ENCODE results near the gene LRRC15. TPM values are rescaled to one million over a fixed set of nuclear protein-coding genes. Genes with fewer than 3 reads are reported as not detected.

Gene LRRC15
- total RNA-seq, 4 donors from 2014 or later, result 0.13 to 0.66 (median 0.34) TPM; not detected in 1

DNA sequence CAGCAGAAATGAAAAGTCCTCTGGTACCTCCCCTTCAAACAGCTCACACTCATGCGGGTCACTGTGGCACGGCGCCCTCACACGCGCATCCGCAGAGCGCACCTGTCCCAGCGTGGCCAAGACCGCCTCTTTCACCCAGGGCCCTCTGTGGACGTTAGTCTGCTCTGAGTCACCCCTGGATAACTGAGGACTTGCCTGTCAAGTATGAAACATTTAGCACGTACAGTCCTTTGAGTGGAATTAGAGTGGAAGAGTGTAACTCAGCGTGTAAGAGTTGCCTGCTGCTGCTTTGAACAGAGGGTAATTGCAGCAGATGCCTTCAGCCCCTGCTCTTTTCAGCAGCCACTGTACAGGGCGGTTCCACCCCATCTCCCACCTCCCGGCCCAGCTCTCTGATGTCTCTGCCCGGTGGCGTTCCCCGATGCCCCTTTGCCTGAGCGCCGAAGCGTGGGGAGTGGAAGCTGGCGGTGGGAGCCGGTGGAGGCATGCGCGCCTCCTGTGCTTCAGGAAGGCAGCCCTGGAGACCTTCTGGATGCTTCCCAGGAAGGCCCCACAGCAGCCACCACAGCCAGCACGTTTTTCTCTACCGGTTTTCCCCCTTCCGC lies 41.4 kb downstream of the LRRC15 start:
- H3K9me3 ChIP-seq, result no peaks in the 10 kb centered on the region
- peaks cover 25 to 53% (median 38%) of the 10 kb centered on the region in 4 donors for H3K4me1 ChIP-seq
- WGBS, result 79% methylated on average over 19 of the region's 27 CpGs
- H3K4me3 ChIP-seq, result no peak overlapping the region
- intact Hi-C loops (cut with DNase I), result no loop called here
- H3K27ac ChIP-seq (replicated peaks in 1 of 4), result no peak overlapping the region
- TF ChIP-seq, protein P1, sequence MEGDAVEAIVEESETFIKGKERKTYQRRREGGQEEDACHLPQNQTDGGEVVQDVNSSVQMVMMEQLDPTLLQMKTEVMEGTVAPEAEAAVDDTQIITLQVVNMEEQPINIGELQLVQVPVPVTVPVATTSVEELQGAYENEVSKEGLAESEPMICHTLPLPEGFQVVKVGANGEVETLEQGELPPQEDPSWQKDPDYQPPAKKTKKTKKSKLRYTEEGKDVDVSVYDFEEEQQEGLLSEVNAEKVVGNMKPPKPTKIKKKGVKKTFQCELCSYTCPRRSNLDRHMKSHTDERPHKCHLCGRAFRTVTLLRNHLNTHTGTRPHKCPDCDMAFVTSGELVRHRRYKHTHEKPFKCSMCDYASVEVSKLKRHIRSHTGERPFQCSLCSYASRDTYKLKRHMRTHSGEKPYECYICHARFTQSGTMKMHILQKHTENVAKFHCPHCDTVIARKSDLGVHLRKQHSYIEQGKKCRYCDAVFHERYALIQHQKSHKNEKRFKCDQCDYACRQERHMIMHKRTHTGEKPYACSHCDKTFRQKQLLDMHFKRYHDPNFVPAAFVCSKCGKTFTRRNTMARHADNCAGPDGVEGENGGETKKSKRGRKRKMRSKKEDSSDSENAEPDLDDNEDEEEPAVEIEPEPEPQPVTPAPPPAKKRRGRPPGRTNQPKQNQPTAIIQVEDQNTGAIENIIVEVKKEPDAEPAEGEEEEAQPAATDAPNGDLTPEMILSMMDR (IDR thresholded peaks at IDR 0.05), result no peak
- TF ChIP-seq POLR2AphosphoS5 (IDR thresholded peaks at IDR 0.05), result peak in 1 of 2 donors; percentile 56
- no peak for DNase-seq (ENCODE audit: extremely low spot score)
- H3K27me3 ChIP-seq, result peaks cover 0 to 4% (median under 1%) of the 10 kb centered on the region in 4 donors
- H3K36me3 ChIP-seq, result no peaks in the 10 kb centered on the region

DNA sequence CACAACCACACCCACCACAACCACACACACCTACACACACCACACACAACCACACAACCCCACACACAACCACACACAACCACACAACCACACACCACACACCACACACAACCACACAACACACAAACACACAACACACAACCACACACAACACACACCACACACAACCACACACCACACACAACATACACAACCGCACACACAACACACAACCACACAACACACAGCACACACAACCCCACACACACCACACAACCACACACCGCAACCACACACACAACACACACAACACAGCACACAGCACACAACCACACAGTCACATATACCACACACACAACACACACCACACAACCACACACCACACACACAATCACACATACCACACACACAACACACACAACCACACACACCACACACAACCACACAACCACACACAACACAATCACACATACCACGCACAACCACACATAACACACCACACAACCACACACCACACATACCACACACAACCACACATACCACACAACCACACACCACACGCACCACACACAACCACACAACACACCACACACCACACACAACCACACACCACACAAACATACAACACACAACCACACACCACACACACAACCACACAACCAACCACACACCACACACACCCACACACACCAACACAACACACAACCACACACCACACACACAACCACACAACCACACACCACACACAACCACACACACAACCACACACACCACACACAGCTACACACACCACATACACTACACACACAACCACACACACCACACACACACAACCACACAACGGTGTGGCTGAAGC lies 42.1 kb downstream of the LRRC15 start:
- no peak overlapping the region for H3K27ac ChIP-seq (replicated peaks in 1 of 4)
- WGBS, result 88% methylated on average over 5 of the region's 5 CpGs
- peaks cover 24 to 58% (median 44%) of the 10 kb centered on the region in 4 donors for H3K4me1 ChIP-seq
- H3K36me3 ChIP-seq, result no peaks in the 10 kb centered on the region
- intact Hi-C loops (cut with DNase I), result no loop called here
- no peak for TF ChIP-seq POLR2A (IDR thresholded peaks at IDR 0.05; ENCODE audit: low read depth)
- H3K9me3 ChIP-seq, result no peaks in the 10 kb centered on the region
- no peak for DNase-seq (ENCODE audit: extremely low spot score)
- no peak overlapping the region for H3K4me3 ChIP-seq
- H3K27me3 ChIP-seq, result peaks cover 0 to 3% (median 0%) of the 10 kb centered on the region in 4 donors

DNA sequence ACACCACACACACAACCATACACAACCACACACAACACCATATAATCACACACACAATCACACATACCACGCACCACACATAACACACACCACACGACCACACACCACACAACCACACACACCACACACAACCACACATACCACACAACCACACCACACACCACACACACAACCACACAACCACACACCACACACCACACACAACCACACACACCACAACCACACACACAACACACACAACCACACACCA lies 42.6 kb downstream of the LRRC15 start:
- Histone ChIP-seq H3K4me1 (peaks cover 24 to 64% (median 49%) of the 10 kb centered on the region in 4 donors), H3K4me3 (no peak overlapping the region), H3K27ac (replicated peaks in 1 of 4) (no peak overlapping the region), H3K27me3 (peaks cover 0 to under 1% (median 0%) of the 10 kb centered on the region in 4 donors), H3K36me3 (no peaks in the 10 kb centered on the region), H3K9me3 (no peaks in the 10 kb centered on the region)
- 93% methylated on average over 2 of the region's 2 CpGs for WGBS
- DNase-seq (ENCODE audit: extremely low spot score), result no peak
- TF ChIP-seq EP300 (IDR thresholded peaks at IDR 0.05), result no peak
- intact Hi-C loops (cut with DNase I), result no loop called here

DNA sequence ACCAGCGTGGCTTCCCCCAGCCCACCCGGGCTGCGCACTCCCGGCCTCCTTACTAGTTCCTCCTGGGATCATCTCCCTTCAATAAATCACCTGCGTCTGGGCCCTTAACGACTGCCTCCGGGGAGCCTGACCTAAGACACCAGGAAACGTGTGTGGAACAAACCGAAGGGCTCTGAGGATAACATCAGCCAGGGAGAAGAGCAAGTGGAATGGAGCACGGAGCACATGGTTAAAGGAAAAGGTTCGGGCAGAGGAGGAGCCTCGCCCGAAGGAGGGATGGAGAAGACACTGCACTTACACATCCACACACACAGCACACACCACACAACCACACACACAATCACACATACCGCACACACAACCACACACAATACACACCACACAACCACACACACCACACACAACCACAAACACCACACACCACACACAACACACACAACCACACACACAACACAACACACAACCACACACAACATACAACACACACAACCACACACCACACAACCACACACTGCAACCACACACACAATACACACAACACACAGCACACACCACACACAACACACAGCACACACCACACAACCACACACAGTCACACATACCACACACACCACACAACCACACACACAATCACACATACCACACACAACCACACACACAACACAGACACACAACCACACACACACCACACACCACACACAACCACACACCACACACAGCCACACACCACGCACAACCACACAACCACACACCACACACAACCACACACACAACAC lies 43.2 kb downstream of the LRRC15 start:
- TF ChIP-seq POLR2AphosphoS5 (IDR thresholded peaks at IDR 0.05) (no peak), EP300 (IDR thresholded peaks at IDR 0.05) (no peak), POLR2A (IDR thresholded peaks at IDR 0.05; ENCODE audit: low read depth) (no peak)
- TF ChIP-seq, protein P1 (IDR thresholded peaks at IDR 0.05), result no peak
- Histone ChIP-seq H3K36me3 (no peaks in the 10 kb centered on the region), H3K27me3 (no peaks in the 10 kb centered on the region), H3K27ac (replicated peaks in 1 of 4) (no peak overlapping the region), H3K4me3 (no peak overlapping the region), H3K4me1 (peaks cover 24 to 67% (median 51%) of the 10 kb centered on the region in 4 donors), H3K9me3 (no peaks in the 10 kb centered on the region)
- intact Hi-C loops (cut with DNase I), result no loop called here
- 71% methylated on average over 13 of the region's 15 CpGs for WGBS
- no peak for DNase-seq (ENCODE audit: extremely low spot score)

DNA sequence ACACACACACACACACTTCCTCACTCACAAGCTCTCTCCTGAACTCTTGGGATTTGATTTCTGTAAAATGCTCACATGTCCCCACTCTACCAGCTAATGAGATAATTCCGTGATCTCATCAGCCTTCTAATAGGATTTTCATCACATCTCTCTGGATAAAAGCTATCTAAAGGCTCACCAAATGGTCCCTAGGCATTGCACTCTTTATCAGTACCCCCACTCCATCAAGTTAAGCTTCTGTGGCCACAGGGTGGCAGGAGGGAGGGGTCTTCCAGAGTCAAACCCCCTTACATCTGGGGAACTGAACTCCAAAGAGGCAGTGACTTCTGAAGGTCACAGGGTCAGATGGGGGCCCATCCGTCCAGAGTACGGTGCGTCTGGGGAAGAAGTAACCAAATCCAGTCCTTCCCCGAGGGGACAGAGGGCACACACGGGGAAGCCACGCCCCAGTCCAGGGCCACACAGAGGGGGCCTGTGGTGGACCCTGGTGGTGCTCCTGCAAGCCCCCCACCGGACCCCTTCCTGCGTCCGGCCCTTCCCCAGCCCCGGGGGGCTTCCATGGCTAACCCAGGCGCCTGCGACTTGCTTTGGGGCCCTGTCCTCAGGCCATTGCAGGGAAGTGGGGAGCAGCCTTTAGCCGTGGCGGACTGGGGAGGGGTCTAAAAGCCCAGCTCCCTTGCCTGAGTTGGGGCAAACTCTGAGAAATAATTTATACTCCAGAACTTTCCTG lies 44.0 kb downstream of the LRRC15 start:
- Histone ChIP-seq H3K36me3 (no peaks in the 10 kb centered on the region), H3K27me3 (no peaks in the 10 kb centered on the region), H3K4me3 (no peak overlapping the region), H3K4me1 (peaks cover 17 to 59% (median 43%) of the 10 kb centered on the region in 4 donors), H3K27ac (replicated peaks in 1 of 4) (no peak overlapping the region), H3K9me3 (no peaks in the 10 kb centered on the region)
- WGBS, result 75% methylated on average over 13 of the region's 15 CpGs
- intact Hi-C loops (cut with DNase I), result no loop called here
- no peak for DNase-seq (ENCODE audit: extremely low spot score)
- TF ChIP-seq POLR2A (IDR thresholded peaks at IDR 0.05; ENCODE audit: low read depth), result no peak
- TF ChIP-seq, protein P1 (IDR thresholded peaks at IDR 0.05), result no peak
- TF ChIP-seq EP300 (IDR thresholded peaks at IDR 0.05), result no peak
- no peak for TF ChIP-seq POLR2AphosphoS5 (IDR thresholded peaks at IDR 0.05)
